NCI-H1694 treated with DMSO at 0.1 percent for 48 hours (cell line): ENCODE measurements around the gene MDM4.
"Not testable (repeated sequence)": the region's sequence is repeated elsewhere in the genome, so short reads cannot be mapped to it uniquely, and the experiment has no call there.

ENCODE experiments used
- DNase-seq: peaks from one replicate; lab custom pipeline; 2025; lab: John Stamatoyannopoulos, UW

MDM4 gene

GRCh38 chr1:204517382-204517781 lies 1.2 kb downstream of the MDM4 start:
- not testable (repeated sequence) for DNase-seq

- DNase-seq, result no peak
These were observed 4.9 kb downstream of the MDM4 start for GRCh38 chr1:204520834-204521709.

GRCh38 chr1:204521941-204522521 lies 5.8 kb downstream of the MDM4 start:
- not testable (repeated sequence) for DNase-seq

GRCh38 chr1:204523605-204524215 lies 7.5 kb downstream of the MDM4 start:
- DNase-seq, result no peak

GRCh38 chr1:204524986-204525385 lies 8.8 kb downstream of the MDM4 start:
- no peak for DNase-seq

GRCh38 chr1:204528241-204528640 lies 12.0 kb downstream of the MDM4 start:
- DNase-seq, result no peak

- DNase-seq, result no peak
These were observed 12.5 kb downstream of the MDM4 start for GRCh38 chr1:204528677-204529076.

GRCh38 chr1:204529371-204529895 lies 13.2 kb downstream of the MDM4 start:
- DNase-seq, result no peak

GRCh38 chr1:204530932-204531331 lies 14.7 kb downstream of the MDM4 start:
- DNase-seq, result no peak

GRCh38 chr1:204532832-204533231 lies 16.6 kb downstream of the MDM4 start:
- DNase-seq, result no peak

GRCh38 chr1:204541626-204542025 lies 25.4 kb downstream of the MDM4 start:
- no peak for DNase-seq

GRCh38 chr1:204544321-204544720 lies 28.1 kb downstream of the MDM4 start:
- no peak for DNase-seq

- DNase-seq, result no peak
These were observed 29.0 kb downstream of the MDM4 start for GRCh38 chr1:204545202-204545601.

GRCh38 chr1:204545881-204546280 lies 29.7 kb downstream of the MDM4 start:
- DNase-seq, result no peak

GRCh38 chr1:204548265-204548664 lies 32.1 kb downstream of the MDM4 start:
- DNase-seq, result no peak

- DNase-seq, result no peak
These were observed 33.1 kb downstream of the MDM4 start for GRCh38 chr1:204549313-204549712.

- no peak for DNase-seq
These were observed 34.7 kb downstream of the MDM4 start for GRCh38 chr1:204550926-204551325.

GRCh38 chr1:204556458-204557052 lies 40.3 kb downstream of the MDM4 start:
- DNase-seq, result no peak

GRCh38 chr1:204558467-204558866 lies 42.3 kb downstream of the MDM4 start:
- DNase-seq, result no peak

GRCh38 chr1:204560002-204560401 lies 43.8 kb downstream of the MDM4 start:
- not testable (repeated sequence) for DNase-seq

- DNase-seq, result no peak
These were observed 44.5 kb downstream of the MDM4 start for GRCh38 chr1:204560590-204561150.
